Liver (tissue), 9 donors: ENCODE data around the gene NTN5. TPM values are rescaled to one million over a fixed set of nuclear protein-coding genes. Genes with fewer than 3 reads are reported as not detected.

Experiments used
- DNase-seq: peaks from one replicate; pipeline ENCODE4 v3.0.0-alpha.2; 2017; ENCODE audit warnings: low spot score
- H3K27ac ChIP-seq, 2 donors: one replicate each; pipeline ENCODE4 v1.7.0; 2013; ENCODE audit warnings: inconsistent platforms in 2 of 2, low read length in 2 of 2, control low read depth in 1 of 2, low read depth in 1 of 2, mild to moderate bottlenecking in 1 of 2
- H3K27me3 ChIP-seq, 4 donors: one replicate each; pipeline versions ENCODE4 v1.6.1 to v1.7.0; 2013; ENCODE audit warnings: low read length in 3 of 4, inconsistent platforms in 1 of 4, mild to moderate bottlenecking in 1 of 4, moderate library complexity in 1 of 4; ENCODE audit not compliant: control insufficient read depth in 4 of 4, insufficient read depth in 4 of 4
- H3K36me3 ChIP-seq, 4 donors: one replicate each; pipeline versions ENCODE4 v1.6.1 to v1.7.0; 2013; ENCODE audit warnings: low read length in 3 of 4, mild to moderate bottlenecking in 3 of 4, low read depth in 1 of 4, moderate library complexity in 1 of 4; ENCODE audit not compliant: control insufficient read depth in 4 of 4, insufficient read depth in 3 of 4
- H3K4me1 ChIP-seq, 4 donors: one replicate each; pipeline versions ENCODE4 v1.6.1 to v1.7.0; 2013; ENCODE audit warnings: low read length in 3 of 4, mild to moderate bottlenecking in 3 of 4, moderate library complexity in 1 of 4; ENCODE audit not compliant: control insufficient read depth in 4 of 4, insufficient read depth in 4 of 4
- H3K4me3 ChIP-seq, 3 donors: one replicate each; pipeline versions ENCODE4 v1.6.1 to v1.7.0; 2013; ENCODE audit warnings: low read length in 3 of 3, control low read depth in 1 of 3, low read depth in 1 of 3, mild to moderate bottlenecking in 1 of 3
- H3K9ac ChIP-seq, 2 donors: one replicate each; pipeline ENCODE4 v1.7.0; 2013; ENCODE audit warnings: low read length in 2 of 2, mild to moderate bottlenecking in 2 of 2, moderate library complexity in 2 of 2, control low read depth in 1 of 2, low read depth in 1 of 2
- H3K9me3 ChIP-seq, 4 donors: one replicate each; pipeline versions ENCODE4 v1.6.1 to v1.7.0; 2013; ENCODE audit warnings: low read length in 3 of 4; ENCODE audit not compliant: control insufficient read depth in 4 of 4
- ATF3 ChIP-seq: IDR thresholded peaks from 2 replicates; pipeline ENCODE4 v1.6.1; 2016; ENCODE audit warnings: antibody characterized with exemption
- EGR1 ChIP-seq, 2 donors: IDR thresholded peaks; 2 replicates each; pipeline ENCODE4 v1.6.1; 2016 to 2018; ENCODE audit warnings: antibody characterized with exemption in 2 of 2, low read depth in 2 of 2
- FOXA1 ChIP-seq: IDR thresholded peaks from 2 replicates; pipeline ENCODE4 v1.6.1; 2016; ENCODE audit warnings: antibody characterized with exemption
- FOXA2 ChIP-seq: IDR thresholded peaks from 2 replicates; pipeline ENCODE4 v1.6.1; 2016; ENCODE audit warnings: antibody characterized with exemption
- GABPA ChIP-seq, 2 donors: IDR thresholded peaks in 1 of 2; conservative IDR thresholded peaks in 1 of 2; 2 replicates each; pipeline ENCODE4 v1.6.1; 2016; ENCODE audit warnings: antibody characterized with exemption in 2 of 2, mild to moderate bottlenecking in 1 of 2, moderate library complexity in 1 of 2
- HNF4A ChIP-seq, 2 donors: conservative IDR thresholded peaks; 2 replicates each; pipeline ENCODE4 v1.6.1; 2016; ENCODE audit warnings: antibody characterized with exemption in 2 of 2, mild to moderate bottlenecking in 2 of 2
- HNF4G ChIP-seq: IDR thresholded peaks from 2 replicates; pipeline ENCODE4 v1.6.1; 2016; ENCODE audit warnings: antibody characterized with exemption
- JUND ChIP-seq, 2 donors: IDR thresholded peaks; 2 replicates each; pipeline ENCODE4 v1.6.1; 2016; ENCODE audit warnings: antibody characterized with exemption in 2 of 2
- MAX ChIP-seq: IDR thresholded peaks from 2 replicates; pipeline ENCODE4 v1.6.1; 2016; ENCODE audit warnings: antibody characterized with exemption
- NR2F2 ChIP-seq: IDR thresholded peaks from 2 replicates; pipeline ENCODE4 v1.6.1; 2016; ENCODE audit warnings: antibody characterized with exemption
- RAD21 ChIP-seq, 2 donors: IDR thresholded peaks; 2 replicates each; pipeline ENCODE4 v1.6.1; 2016; ENCODE audit warnings: antibody characterized with exemption in 2 of 2, mild to moderate bottlenecking in 2 of 2
- REST ChIP-seq: IDR thresholded peaks from 2 replicates; pipeline ENCODE4 v1.6.1; 2016; ENCODE audit warnings: antibody characterized with exemption, mild to moderate bottlenecking
- SP1 ChIP-seq: IDR thresholded peaks from 2 replicates; pipeline ENCODE4 v1.6.1; 2018; ENCODE audit warnings: antibody characterized with exemption, mild to moderate bottlenecking
- YY1 ChIP-seq: IDR thresholded peaks from 2 replicates; pipeline ENCODE4 v1.6.1; 2016; ENCODE audit warnings: antibody characterized with exemption, mild to moderate bottlenecking
- ZBTB33 ChIP-seq: IDR thresholded peaks from 2 replicates; pipeline ENCODE4 v1.6.1; 2016; ENCODE audit warnings: antibody characterized with exemption
- WGBS: extraction: QIAGEN DNeasy Blood & Tissue Kit; methylation state at CpG from one replicate; pipeline ENCODE4 v1.1.7; 2013; 5-methylcytosine and 5-hydroxymethylcytosine counted together
- polyA plus RNA-seq, 2 donors: library from polyadenylated mRNA; stranded (reverse) in 1 of 2; unstranded in 1 of 2; fragments of 200-250 nt in 1 of 2; fragments of >200 nt in 1 of 2; fragmentation: Nextera tagmentation in 1 of 2; extraction: Ambion mirVana in 1 of 2; gene quantifications; one replicate each; pipeline versions ENCODE4 v1.2.1 to v1.2.3, GENCODE V29; 2013 to 2015
- total RNA-seq, 2 donors: library from RNA; depleted of rRNA; stranded (reverse); fragments of >200 nt; gene quantifications; one replicate each; pipeline ENCODE4 v1.2.3, GENCODE V29; 2014
- donor health status: healthy.
- donor health status: healthy.
- donor health status: healthy.
- donor health status: healthy.
- donor health status: healthy.

The NTN5 gene
- total and polyA plus RNA-seq, 4 donors: 0.08 to 0.09 TPM; not detected in 2

- TF ChIP-seq JUND (IDR thresholded peaks at IDR 0.05) (no peak), ATF3 (no peak), NR2F2 (no peak), HNF4G (no peak), FOXA1 (no peak)
These were observed 751 bp upstream of the NTN5 start (continued) for GRCh38 chr19:48673436-48674100.

GRCh38 chr19:48671446-48671995 lies 1.3 kb downstream of the NTN5 start:
- TF ChIP-seq ZBTB33 (no peak), RAD21 (IDR thresholded peaks at IDR 0.05) (no peak), FOXA1 (no peak), REST (no peak), ATF3 (no peak), SP1 (no peak), YY1 (no peak), FOXA2 (no peak), HNF4A (conservative IDR thresholded peaks at IDR 0.05) (no peak), HNF4G (no peak), EGR1 (IDR thresholded peaks at IDR 0.05; ENCODE audit: low read depth in 2 of 2) (no peak), GABPA (IDR thresholded peaks at IDR 0.05 in 1 of 2, conservative IDR thresholded peaks at IDR 0.05 in 1 of 2) (no peak), MAX (no peak), JUND (IDR thresholded peaks at IDR 0.05) (no peak)
- Histone ChIP-seq H3K36me3 (no peaks in the 10 kb centered on the region), H3K9me3 (no peaks in the 10 kb centered on the region), H3K27me3 (no peaks in the 10 kb centered on the region), H3K27ac (no peak overlapping the region), H3K4me3 (no peak overlapping the region), H3K4me1 (peaks cover 0 to 3% (median 0%) of the 10 kb centered on the region in 4 donors), H3K9ac (no peak overlapping the region)
- 85% methylated on average over 10 of the region's 10 CpGs for WGBS
- DNase-seq: no peak
